NB4 (cell line): ENCODE measurements around the gene COG3.

Experiments used
- DNase-seq: peaks from one replicate; pipeline ENCODE4 v3.0.0; 2010; ENCODE audit warnings: low read depth
- H3K4me3 ChIP-seq: one replicate; pipeline ENCODE4 v1.5.1; 2011; ENCODE audit warnings: mild to moderate bottlenecking, low read depth, low read length, moderate library complexity
- MAX ChIP-seq: IDR thresholded peaks from 2 replicates; pipeline ENCODE4 v1.6.1; 2011; ENCODE audit warnings: low read depth, low read length
- MYC ChIP-seq: IDR thresholded peaks from 2 replicates; pipeline ENCODE4 v1.6.1; 2011; ENCODE audit warnings: low read depth, low read length
- POLR2A ChIP-seq: IDR thresholded peaks from 2 replicates; pipeline ENCODE4 v1.6.1; 2011; ENCODE audit warnings: mild to moderate bottlenecking; ENCODE audit not compliant: insufficient read length; ENCODE audit errors: extremely low read depth
- TF ChIP-seq, protein P1 (sequence below): IDR thresholded peaks from one replicate; pipeline ENCODE4 v1.5.1; 2012; ENCODE audit warnings: low read depth, low read length

Gene COG3

DNA sequence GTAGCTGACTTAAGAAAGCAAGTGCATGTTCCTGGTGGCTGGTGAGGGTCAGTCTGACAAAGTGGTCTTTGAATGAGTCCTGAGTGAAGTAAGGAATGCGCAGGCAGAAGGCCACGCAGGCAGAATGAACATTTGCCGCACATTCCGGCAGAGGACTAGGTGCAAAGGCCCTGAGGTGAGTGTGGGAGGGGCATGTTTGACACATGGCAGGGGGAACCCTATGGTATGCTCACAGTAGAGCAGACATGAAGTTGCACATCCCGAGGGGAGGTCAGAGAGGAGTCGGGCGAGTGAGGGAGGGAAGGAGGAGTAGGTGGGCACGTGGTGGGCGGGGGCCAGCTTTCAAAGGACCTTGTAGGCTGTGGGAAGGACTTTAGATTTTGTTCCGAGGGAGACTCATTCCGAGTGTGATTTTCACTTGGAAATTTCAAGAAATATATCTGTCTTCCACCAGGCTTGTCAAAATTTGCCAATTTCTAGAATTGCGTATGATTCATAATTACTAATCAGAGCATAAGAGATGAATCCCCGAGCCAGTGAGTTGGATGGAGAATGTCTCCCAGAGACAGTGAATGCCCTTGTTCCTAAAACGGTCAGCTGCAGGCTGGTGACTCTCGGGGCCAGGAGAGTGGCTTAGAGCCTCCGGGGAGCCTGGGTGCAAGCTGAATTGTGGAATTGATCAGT, 110.5 kb downstream of the COG3 start:
- TF ChIP-seq MAX (no peak), MYC (no peak), POLR2A (no peak)
- TF ChIP-seq, protein P1, sequence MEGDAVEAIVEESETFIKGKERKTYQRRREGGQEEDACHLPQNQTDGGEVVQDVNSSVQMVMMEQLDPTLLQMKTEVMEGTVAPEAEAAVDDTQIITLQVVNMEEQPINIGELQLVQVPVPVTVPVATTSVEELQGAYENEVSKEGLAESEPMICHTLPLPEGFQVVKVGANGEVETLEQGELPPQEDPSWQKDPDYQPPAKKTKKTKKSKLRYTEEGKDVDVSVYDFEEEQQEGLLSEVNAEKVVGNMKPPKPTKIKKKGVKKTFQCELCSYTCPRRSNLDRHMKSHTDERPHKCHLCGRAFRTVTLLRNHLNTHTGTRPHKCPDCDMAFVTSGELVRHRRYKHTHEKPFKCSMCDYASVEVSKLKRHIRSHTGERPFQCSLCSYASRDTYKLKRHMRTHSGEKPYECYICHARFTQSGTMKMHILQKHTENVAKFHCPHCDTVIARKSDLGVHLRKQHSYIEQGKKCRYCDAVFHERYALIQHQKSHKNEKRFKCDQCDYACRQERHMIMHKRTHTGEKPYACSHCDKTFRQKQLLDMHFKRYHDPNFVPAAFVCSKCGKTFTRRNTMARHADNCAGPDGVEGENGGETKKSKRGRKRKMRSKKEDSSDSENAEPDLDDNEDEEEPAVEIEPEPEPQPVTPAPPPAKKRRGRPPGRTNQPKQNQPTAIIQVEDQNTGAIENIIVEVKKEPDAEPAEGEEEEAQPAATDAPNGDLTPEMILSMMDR, result no peak
- DNase-seq, result no peak
- no peak overlapping the region for H3K4me3 ChIP-seq

GRCh38 chr13:45575830-45576180, 111.1 kb downstream of the COG3 start:
- DNase-seq, result no peak
- H3K4me3 ChIP-seq, result no peak overlapping the region
- TF ChIP-seq POLR2A (no peak), MAX (no peak)

- no peak for DNase-seq
- no peak for TF ChIP-seq MAX
- no peak for TF ChIP-seq POLR2A
- TF ChIP-seq MYC, result no peak
- TF ChIP-seq, protein P1, result no peak
- H3K4me3 ChIP-seq, result no peak overlapping the region
These were observed 111.7 kb downstream of the COG3 start for GRCh38 chr13:45576466-45576865.

DNA sequence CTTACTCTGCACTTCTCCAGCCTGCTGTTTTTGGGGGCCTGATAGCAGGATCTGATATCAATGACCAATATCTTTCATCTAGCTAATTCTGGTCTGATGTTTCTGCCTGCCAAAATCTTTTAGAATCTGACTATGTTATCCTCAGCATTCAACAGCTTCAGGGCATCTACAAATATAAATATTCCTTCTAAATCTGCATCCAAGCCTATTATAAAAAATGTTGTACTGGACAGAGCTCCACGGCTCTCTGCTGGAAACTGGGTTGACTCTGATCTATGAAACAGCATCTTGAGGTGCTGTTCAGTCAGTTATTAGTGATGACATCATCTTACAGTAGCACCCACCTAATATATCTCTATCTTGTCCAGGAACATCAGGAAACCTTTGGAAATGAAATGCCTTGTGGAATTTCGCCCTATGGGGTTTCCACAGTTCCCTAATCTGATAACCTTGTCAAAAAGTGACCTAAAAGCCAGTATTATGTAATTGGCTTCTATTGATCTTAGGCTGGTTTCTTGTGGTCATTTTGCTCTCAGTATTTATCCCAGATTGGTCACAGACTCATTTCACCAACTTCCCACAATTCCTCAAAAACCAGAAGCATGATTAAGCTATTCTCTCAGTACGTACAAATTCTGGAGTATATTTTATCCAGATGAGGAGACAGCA, 117.8 kb downstream of the COG3 start:
- no peak overlapping the region for H3K4me3 ChIP-seq
- DNase-seq, result no peak
- TF ChIP-seq, protein P1, result no peak
- TF ChIP-seq MAX, result no peak

DNA sequence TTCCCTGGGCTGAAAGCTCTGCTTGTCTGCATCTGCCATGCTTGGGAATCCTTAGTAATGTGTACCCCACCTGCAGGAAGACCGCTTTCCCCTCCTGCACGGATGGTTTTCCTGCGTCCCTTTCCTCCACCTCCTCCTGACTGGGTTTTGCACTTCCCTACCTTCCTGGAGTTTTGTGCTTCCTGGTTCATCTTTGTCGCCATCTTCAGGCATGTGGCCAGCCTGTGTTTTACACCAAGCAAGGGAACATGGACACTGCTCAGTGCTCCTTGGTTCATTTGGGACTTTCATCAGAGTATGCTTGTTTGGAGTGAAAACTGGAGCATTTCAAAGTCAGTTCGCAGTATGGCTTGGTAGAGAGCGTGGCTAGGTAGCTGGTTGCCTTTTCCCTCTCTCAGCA, 120.1 kb downstream of the COG3 start:
- no peak for TF ChIP-seq POLR2A
- TF ChIP-seq, protein P1, result peak; percentile 28
- DNase-seq, result peak; percentile 16
- no peak overlapping the region for H3K4me3 ChIP-seq
